B cell (primary cell): ENCODE measurements around the gene SEC62. TPM values are rescaled to one million over a fixed set of nuclear protein-coding genes. Genes with fewer than 3 reads are reported as not detected.

Experiments
- ATAC-seq: fragments of 200-7000 bp; cut with Tn5 transposase; one replicate; pipeline ENCODE4 v1.10.0; 2021; ENCODE audit warnings: low read depth, mild to moderate bottlenecking, moderate number of reproducible peaks, moderate library complexity
- CTCF ChIA-PET: fragments of 350-600 bp; sonication (Branson Sonifier 250); formaldehyde crosslinking; loops from one replicate; lab custom pipeline; 2021; ENCODE audit warnings: antibody characterized with exemption, inconsistent platforms; lab: Charles Lee
- POLR2A ChIA-PET: fragments of 350-600 bp; sonication (Branson Sonifier 250); formaldehyde crosslinking; loops from one replicate; lab custom pipeline; 2021; ENCODE audit warnings: antibody characterized with exemption; lab: Charles Lee
- DNase-seq: peaks from one replicate; pipeline ENCODE4 v3.0.0; 2013
- H2AFZ ChIP-seq: 2 replicates; pipeline ENCODE4 v1.6.1; 2012; ENCODE audit warnings: mild to moderate bottlenecking, low read depth, low read length; ENCODE audit not compliant: insufficient read depth, poor library complexity, severe bottlenecking
- H3K27ac ChIP-seq, 2 donors: 1 replicate in 1 of 2; 2 replicates in 1 of 2; pipeline ENCODE4 v1.5.1; 2012 to 2013; ENCODE audit warnings: low read length in 2 of 2, mild to moderate bottlenecking in 2 of 2, moderate library complexity in 1 of 2
- H3K27me3 ChIP-seq, 4 experiments: fragments of 200-600 bp in 1 of 4; sonication (generic) in 1 of 4; replicated peaks in 1 of 4; 1 replicate in 2 of 4; 2 replicates in 2 of 4; pipeline versions ENCODE4 v1.6.1 to v1.7.0; 2013 to 2016; ENCODE audit warnings: low read length in 3 of 4, mild to moderate bottlenecking in 2 of 4, mixed read lengths in 1 of 4, moderate library complexity in 1 of 4; ENCODE audit not compliant: insufficient read depth in 4 of 4, control insufficient read depth in 3 of 4; ENCODE audit errors: control extremely low read depth in 1 of 4
- H3K36me3 ChIP-seq, 2 experiments: replicated peaks in 1 of 2; 1 replicate in 1 of 2; 2 replicates in 1 of 2; pipeline versions ENCODE4 v1.6.1 to v1.7.1; 2013; ENCODE audit warnings: low read length in 1 of 2; ENCODE audit not compliant: insufficient read depth in 2 of 2, control insufficient read depth in 1 of 2; ENCODE audit errors: control extremely low read depth in 1 of 2, extremely low read depth in 1 of 2
- H3K4me1 ChIP-seq, 2 donors: fragments of 200-600 bp in 1 of 2; sonication (generic) in 1 of 2; 1 replicate in 1 of 2; 2 replicates in 1 of 2; pipeline versions ENCODE4 v1.5.1 to v1.6.1; 2013 to 2017; ENCODE audit warnings: low read length in 2 of 2; ENCODE audit not compliant: control insufficient read depth in 2 of 2, insufficient read depth in 2 of 2
- H3K4me2 ChIP-seq: replicated peaks from 2 replicates; pipeline ENCODE3; 2012; ENCODE audit warnings: mild to moderate bottlenecking, low read depth, low read length; ENCODE audit not compliant: poor library complexity, severe bottlenecking
- H3K4me3 ChIP-seq, 5 experiments: fragments of 200-600 bp in 1 of 5; sonication (generic) in 1 of 5; 1 replicate in 3 of 5; 2 replicates in 2 of 5; pipeline versions ENCODE4 v1.5.1 to v1.7.0; 2011 to 2016; ENCODE audit warnings: low read length in 4 of 5, mild to moderate bottlenecking in 4 of 5, low read depth in 2 of 5, control low read depth in 1 of 5, moderate library complexity in 1 of 5; ENCODE audit not compliant: insufficient read depth in 1 of 5; ENCODE audit errors: control extremely low read depth in 1 of 5, extremely low read depth in 1 of 5
- H3K79me2 ChIP-seq: fragments of 200-600 bp; sonication (generic); one replicate; pipeline ENCODE4 v1.6.0; 2016; ENCODE audit warnings: low read length; ENCODE audit not compliant: control insufficient read depth, insufficient read depth
- H3K9ac ChIP-seq: fragments of 200-600 bp; sonication (generic); 2 replicates; pipeline ENCODE4 v1.6.1; 2017; ENCODE audit warnings: mild to moderate bottlenecking, low read length, moderate library complexity
- H3K9me3 ChIP-seq, 3 donors: one replicate each; pipeline versions ENCODE4 v1.6.1 to v1.7.1; 2013; ENCODE audit warnings: low read length in 2 of 3; ENCODE audit not compliant: control insufficient read depth in 2 of 3, insufficient read depth in 1 of 3; ENCODE audit errors: control extremely low read depth in 1 of 3
- H4K20me1 ChIP-seq: 2 replicates; pipeline ENCODE4 v1.6.0; 2012; ENCODE audit warnings: mild to moderate bottlenecking, low read length; ENCODE audit not compliant: insufficient read depth, control insufficient read depth, poor library complexity, severe bottlenecking
- H3K27ac Mint-ChIP-seq: one replicate; pipeline ENCODE4 v1.8.0; 2021; ENCODE audit warnings: mixed read lengths
- H3K27me3 Mint-ChIP-seq: one replicate; pipeline ENCODE4 v1.8.0; 2021; ENCODE audit warnings: mixed read lengths
- H3K4me1 Mint-ChIP-seq: one replicate; pipeline ENCODE4 v1.8.0; 2021; ENCODE audit warnings: mixed read lengths
- H3K4me3 Mint-ChIP-seq: one replicate; pipeline ENCODE4 v1.8.0; 2021; ENCODE audit warnings: mixed read lengths
- H3K9me3 Mint-ChIP-seq: one replicate; pipeline ENCODE4 v1.8.0; 2022; ENCODE audit warnings: mixed read lengths; ENCODE audit not compliant: insufficient read depth
- EZH2 ChIP-seq: IDR thresholded peaks from 2 replicates; pipeline ENCODE4 v1.6.1; 2012; ENCODE audit warnings: borderline replicate concordance, low read depth, mild to moderate bottlenecking, moderate library complexity, low read length; ENCODE audit not compliant: insufficient read depth, poor library complexity, severe bottlenecking
- WGBS: methylation state at CpG from one replicate; pipeline ENCODE4 v1.1.5; 2013; ENCODE audit warnings: missing lambda C conversion rate; ENCODE audit not compliant: insufficient coverage; 5-methylcytosine and 5-hydroxymethylcytosine counted together
- intact Hi-C: fragments of 100-400 bp; cut with micrococcal nuclease; formaldehyde crosslinking; loops from one replicate; pipeline ENCODE4 v1.10.0; 2022
- polyA plus RNA-seq: library from polyadenylated mRNA; depleted of rRNA; stranded (reverse); fragments of >200 nt; gene quantifications from 2 replicates; pipeline ENCODE4 v1.2.3, GENCODE V29; 2012
- total RNA-seq, 2 donors: library from RNA; stranded (reverse); fragments of 120-200 nt in 1 of 2; gene quantifications; 1 replicate in 1 of 2; 2 replicates in 1 of 2; pipeline versions ENCODE4 v1.2.3 to v1.2.4, GENCODE V29; 2013 to 2022
- TF ChIP-seq, protein P1 (sequence below): fragments of 200-600 bp; IDR thresholded peaks from one replicate; pipeline ENCODE4 v1.8.0; 2022; ENCODE audit warnings: antibody characterized with exemption, mild to moderate bottlenecking

Gene SEC62
- total and polyA plus RNA-seq, 2 donors (not counting 1 experiment from before 2014, with no cell fraction given) = 40.3 to 166 TPM

DNA sequence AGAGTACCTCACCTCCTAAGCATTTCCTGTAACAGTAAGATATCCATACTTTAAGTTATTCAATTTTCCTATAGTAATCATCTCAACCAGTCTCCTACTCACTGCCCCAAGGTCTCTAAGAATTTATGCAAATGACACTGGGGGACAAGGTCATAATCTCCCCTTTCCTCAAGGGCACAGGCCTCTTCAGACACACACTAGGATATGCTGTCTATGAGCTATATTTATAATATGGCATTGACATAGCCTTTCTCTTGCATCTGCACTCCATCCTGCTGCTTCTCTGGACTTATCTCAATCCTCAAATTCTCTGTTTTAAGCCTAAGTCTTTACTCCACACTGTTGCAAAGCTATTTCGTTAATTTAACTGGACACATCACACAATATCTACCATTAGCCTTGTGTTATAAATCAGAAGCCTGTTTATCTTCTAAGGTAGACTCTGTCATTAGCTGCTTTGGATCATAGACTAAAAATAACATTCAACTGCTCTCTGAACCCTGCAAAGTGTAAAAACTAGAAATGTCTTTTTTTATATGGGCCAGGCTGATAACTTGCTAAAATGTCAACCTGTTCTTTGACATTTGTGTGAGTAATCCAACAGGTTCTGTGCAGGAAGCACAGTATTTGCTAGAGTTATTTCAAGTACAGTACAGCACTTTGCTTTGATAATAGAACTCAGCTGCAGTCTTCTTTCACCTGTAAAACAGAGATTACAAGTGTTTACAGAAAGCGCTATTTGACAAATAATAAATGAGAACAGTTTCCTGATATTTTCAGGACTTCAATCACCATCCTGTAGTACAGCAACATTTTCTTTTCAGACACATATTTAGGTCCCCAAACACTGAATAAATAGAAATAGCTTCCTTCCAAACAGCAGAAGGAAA, 17.8 kb upstream of the SEC62 start:
- intact Hi-C loops = loop anchor here (10.0 kb wide), 1 partner anchor 284 kb away; the partner anchor contains the start of gene MECOM
- TF ChIP-seq, protein P1, sequence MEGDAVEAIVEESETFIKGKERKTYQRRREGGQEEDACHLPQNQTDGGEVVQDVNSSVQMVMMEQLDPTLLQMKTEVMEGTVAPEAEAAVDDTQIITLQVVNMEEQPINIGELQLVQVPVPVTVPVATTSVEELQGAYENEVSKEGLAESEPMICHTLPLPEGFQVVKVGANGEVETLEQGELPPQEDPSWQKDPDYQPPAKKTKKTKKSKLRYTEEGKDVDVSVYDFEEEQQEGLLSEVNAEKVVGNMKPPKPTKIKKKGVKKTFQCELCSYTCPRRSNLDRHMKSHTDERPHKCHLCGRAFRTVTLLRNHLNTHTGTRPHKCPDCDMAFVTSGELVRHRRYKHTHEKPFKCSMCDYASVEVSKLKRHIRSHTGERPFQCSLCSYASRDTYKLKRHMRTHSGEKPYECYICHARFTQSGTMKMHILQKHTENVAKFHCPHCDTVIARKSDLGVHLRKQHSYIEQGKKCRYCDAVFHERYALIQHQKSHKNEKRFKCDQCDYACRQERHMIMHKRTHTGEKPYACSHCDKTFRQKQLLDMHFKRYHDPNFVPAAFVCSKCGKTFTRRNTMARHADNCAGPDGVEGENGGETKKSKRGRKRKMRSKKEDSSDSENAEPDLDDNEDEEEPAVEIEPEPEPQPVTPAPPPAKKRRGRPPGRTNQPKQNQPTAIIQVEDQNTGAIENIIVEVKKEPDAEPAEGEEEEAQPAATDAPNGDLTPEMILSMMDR = no peak
- TF ChIP-seq EZH2 = no peak
- peak overlapping the region; percentile 23 for H3K4me2 ChIP-seq
- peaks cover 2% of the 10 kb centered on the region for H3K9me3 Mint-ChIP-seq
- no peaks in the 10 kb centered on the region for H3K36me3 ChIP-seq
- DNase-seq (no peak), ATAC-seq (no peak)
- H3K79me2 ChIP-seq = peaks cover 5% of the 10 kb centered on the region
- no peaks in the 10 kb centered on the region for H4K20me1 ChIP-seq
- H3K27ac Mint-ChIP-seq = peak overlapping the region; percentile 72
- no peaks in the 10 kb centered on the region for H3K27me3 Mint-ChIP-seq
- no peak overlapping the region for H3K9ac ChIP-seq
- peaks cover 78% of the 10 kb centered on the region for H3K4me1 Mint-ChIP-seq
- peaks cover 0 to 4% (median 0%) of the 10 kb centered on the region in 3 donors for H3K9me3 ChIP-seq
- H2AFZ ChIP-seq = peak overlapping the region; percentile 24
- peak overlapping the region in 1 of 2 donors; percentile 49 for H3K27ac ChIP-seq
- no peak overlapping the region for H3K4me3 ChIP-seq
- H3K4me3 Mint-ChIP-seq = peak overlapping the region; percentile 44
- ChIA-PET CTCF (interaction anchor here (1.1 to 10.1 kb wide), 3 partner anchors 17 to 86 kb away, joined by 4 to 103 read pairs (median 77); partner anchors contain the start of gene SEC62), POLR2A (interaction anchor here (0.6 to 2.0 kb wide), 4 partner anchors 17 to 18 kb away, joined by 3 to 7 read pairs (median 4); partner anchors contain the start of gene SEC62)
- peaks cover 67 to 74% of the 10 kb centered on the region in 2 donors for H3K4me1 ChIP-seq
- no peaks in the 10 kb centered on the region for H3K27me3 ChIP-seq
- no CpG with 5 or more reads among the region's 2 CpGs for WGBS

DNA sequence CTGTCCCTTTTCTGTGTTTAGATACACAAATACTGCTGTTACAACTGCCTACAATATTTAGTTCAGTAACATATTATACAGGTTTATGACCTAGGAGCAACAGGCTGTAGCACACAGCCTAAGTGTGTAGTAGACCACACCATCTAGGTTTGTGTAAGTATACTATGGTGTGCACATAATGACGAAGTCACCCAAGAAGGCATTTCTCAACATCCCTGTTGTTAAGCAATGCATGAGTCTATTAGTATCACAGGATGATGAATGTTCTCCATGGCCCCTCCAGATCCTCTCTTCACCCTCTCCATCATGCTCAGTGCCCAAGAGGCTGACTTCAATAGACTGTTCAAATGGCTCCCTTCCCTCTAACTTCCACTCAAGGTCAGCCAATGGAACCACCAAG, 14.6 kb upstream of the SEC62 start:
- H3K27ac Mint-ChIP-seq = peak overlapping the region; percentile 74

More for the DNA sequence above, 14.6 kb upstream of the SEC62 start:
- H3K4me1 Mint-ChIP-seq = peaks cover 72% of the 10 kb centered on the region
- H3K4me1 ChIP-seq = peaks cover 60 to 67% of the 10 kb centered on the region in 2 donors
- H3K9me3 ChIP-seq = no peaks in the 10 kb centered on the region
- TF ChIP-seq EZH2 = no peak
- TF ChIP-seq, protein P1 = no peak
- H4K20me1 ChIP-seq = no peaks in the 10 kb centered on the region
- H3K9ac ChIP-seq = no peak overlapping the region
- ChIA-PET POLR2A (no interaction called here), CTCF (no interaction called here)
- no peaks in the 10 kb centered on the region for H3K27me3 Mint-ChIP-seq
- H3K9me3 Mint-ChIP-seq = peaks cover 2% of the 10 kb centered on the region
- DNase-seq (no peak), ATAC-seq (no peak)
- no peak overlapping the region for H3K4me3 Mint-ChIP-seq
- no peak overlapping the region for H2AFZ ChIP-seq
- no peaks in the 10 kb centered on the region for H3K27me3 ChIP-seq
- intact Hi-C loops = no loop called here
- peak overlapping the region; percentile 1 to 62 for H3K27ac ChIP-seq
- WGBS = no CpG with 5 or more reads among the region's 1 CpG
- H3K36me3 ChIP-seq = no peaks in the 10 kb centered on the region
- H3K4me2 ChIP-seq = no peak overlapping the region
- H3K79me2 ChIP-seq = peaks cover 4% of the 10 kb centered on the region
- no peak overlapping the region for H3K4me3 ChIP-seq
